GM12878 (cell line): ENCODE data around the gene RASIP1. TPM values are rescaled to one million over a fixed set of nuclear protein-coding genes. Genes with fewer than 3 reads are reported as not detected.

Experiments
- ATAC-seq: fragments of 200-7000 bp; cut with Tn5 transposase; 3 replicates; pipeline ENCODE4 v1.9.1; 2020; ENCODE audit warnings: mild to moderate bottlenecking, moderate library complexity
- BruUV-seq: library from RNA; stranded (reverse); fragments of 400-500 nt; replicated peaks from 2 replicates; lab custom pipeline; 2021; lab: Mats Ljungman, UMichigan
- CTCF ChIA-PET: fragments of 300-600 bp; sonication (Branson Sonifier 250); formaldehyde crosslinking; extraction: SDS; loops from one replicate; lab custom pipeline; 2021; ENCODE audit warnings: inconsistent platforms; lab: Yijun Ruan, JAX
- POLR2A ChIA-PET: fragments of 350-600 bp; formaldehyde crosslinking; extraction: SDS; loops from one replicate; lab custom pipeline; 2021; ENCODE audit warnings: inconsistent platforms; lab: Charles Lee
- RAD21 ChIA-PET: fragments of 300-600 bp; sonication (Branson Sonifier 250); formaldehyde crosslinking; loops from one replicate; lab custom pipeline; 2023; ENCODE audit warnings: antibody characterized with exemption; ENCODE audit not compliant: unreplicated experiment; lab: Charles Lee
- SMC1A ChIA-PET: fragments of 300-600 bp; sonication (Branson Sonifier 250); formaldehyde crosslinking; loops from one replicate; lab custom pipeline; 2023; ENCODE audit not compliant: unreplicated experiment, uncharacterized antibody; lab: Charles Lee
- DNase-seq: peaks from one replicate; pipeline ENCODE4 v3.0.0-alpha.2; 2011; ENCODE audit warnings: low read depth, low spot score
- FAIRE-seq: peaks from 3 replicates; lab custom pipeline; 2011; peaks lifted over from hg19 to GRCh38; lab: Jason Lieb, UNC
- H2AFZ ChIP-seq: 2 replicates; pipeline ENCODE4 v1.6.0; 2011; ENCODE audit warnings: low read depth, low read length, control low read depth; ENCODE audit not compliant: control insufficient read depth
- H3K27ac ChIP-seq: 2 replicates; pipeline ENCODE4 v1.5.1; 2011; ENCODE audit warnings: control low read depth; ENCODE audit not compliant: control insufficient read depth, insufficient read depth
- H3K27me3 ChIP-seq, 2 experiments: replicated peaks in 1 of 2; 2 replicates each; pipeline versions ENCODE4 v1.6.0 to v1.6.1; 2011; ENCODE audit warnings: low read length in 1 of 2; ENCODE audit not compliant: control insufficient read depth in 2 of 2, insufficient read depth in 2 of 2
- H3K36me3 ChIP-seq, 2 experiments: 2 replicates each; pipeline ENCODE4 v1.5.1; 2011; ENCODE audit warnings: low read length in 1 of 2; ENCODE audit not compliant: control insufficient read depth in 2 of 2, insufficient read depth in 2 of 2
- H3K4me1 ChIP-seq: 2 replicates; pipeline ENCODE4 v1.6.1; 2011; ENCODE audit warnings: mild to moderate bottlenecking, low read length, moderate library complexity, mixed read lengths; ENCODE audit not compliant: control insufficient read depth, insufficient read depth
- H3K4me2 ChIP-seq: 2 replicates; pipeline ENCODE4 v1.6.0; 2011; ENCODE audit warnings: control low read depth; ENCODE audit not compliant: control insufficient read depth, insufficient read depth
- H3K4me3 ChIP-seq: fragments of 200-600 bp; sonication (generic); 2 replicates; pipeline ENCODE4 v1.5.1; 2016
- H3K79me2 ChIP-seq: 2 replicates; pipeline ENCODE4 v1.6.0; 2011; ENCODE audit warnings: low read length; ENCODE audit not compliant: control insufficient read depth, insufficient read depth
- H3K9ac ChIP-seq: 2 replicates; pipeline ENCODE4 v1.8.0; 2011; ENCODE audit warnings: low read length, control low read depth, mixed read lengths; ENCODE audit not compliant: control insufficient read depth, insufficient read depth
- H3K9me3 ChIP-seq: replicated peaks from 3 replicates; pipeline ENCODE4 v1.5.1; 2011; ENCODE audit warnings: mild to moderate bottlenecking, low read length; ENCODE audit not compliant: control insufficient read depth, insufficient read depth
- H4K20me1 ChIP-seq: 2 replicates; pipeline ENCODE4 v1.6.0; 2011; ENCODE audit not compliant: control insufficient read depth, insufficient read depth
- ETV6 ChIP-seq, 2 experiments: fragments of 450-650 bp in 1 of 2; IDR thresholded peaks in 1 of 2; conservative IDR thresholded peaks in 1 of 2; 2 replicates each; pipeline ENCODE4 v1.6.1; 2014; ENCODE audit warnings: antibody characterized with exemption in 1 of 2, borderline replicate concordance in 1 of 2, low read depth in 1 of 2, mild to moderate bottlenecking in 1 of 2, moderate library complexity in 1 of 2
- IRF5 ChIP-seq: fragments of 450-650 bp; IDR thresholded peaks from 2 replicates; pipeline ENCODE4 v1.6.1; 2017; ENCODE audit warnings: borderline replicate concordance
- JUNB ChIP-seq: IDR thresholded peaks from 2 replicates; pipeline ENCODE4 v1.6.1; 2016; ENCODE audit warnings: antibody characterized with exemption, mild to moderate bottlenecking
- NR2C2 ChIP-seq: IDR thresholded peaks from 2 replicates; pipeline ENCODE4 v1.6.1; 2011; ENCODE audit warnings: borderline replicate concordance, low read depth; ENCODE audit not compliant: control insufficient read depth, insufficient read length
- NRF1 ChIP-seq: conservative IDR thresholded peaks from 2 replicates; pipeline ENCODE4 v1.6.1; 2011; ENCODE audit warnings: mild to moderate bottlenecking, low read depth, low read length, improper control_type of control experiment
- SKIL ChIP-seq: fragments of 450-650 bp; IDR thresholded peaks from 2 replicates; pipeline ENCODE4 v1.6.1; 2017; ENCODE audit warnings: mild to moderate bottlenecking, low read depth, inconsistent platforms; ENCODE audit not compliant: poor library complexity, severe bottlenecking
- ZBTB40 ChIP-seq: fragments of 450-650 bp; IDR thresholded peaks from 2 replicates; pipeline ENCODE4 v1.6.1; 2016; ENCODE audit warnings: mild to moderate bottlenecking, moderate library complexity, borderline replicate concordance
- WGBS: methylation state at CpG from one replicate; pipeline ENCODE4 v1.1.6; 2016; ENCODE audit warnings: low lambda C conversion rate; ENCODE audit not compliant: insufficient replicate concordance, insufficient coverage; ENCODE audit errors: missing lambda C conversion rate; 5-methylcytosine and 5-hydroxymethylcytosine counted together
- in situ Hi-C: fragments of 300-500 bp; cut with MboI; formaldehyde crosslinking; loops from 9 replicates; pipeline ENCODE4 v1.14.3; 2018; ENCODE audit warnings: mixed read lengths
- intact Hi-C: fragments of 100-400 bp; cut with micrococcal nuclease; formaldehyde crosslinking; loops from one replicate; pipeline ENCODE4 v1.14.2; 2022; ENCODE audit not compliant: unreplicated experiment
- polyA plus RNA-seq, 11 experiments: library from polyadenylated mRNA; depleted of rRNA in 4 of 11; unstranded in 6 of 11; stranded (reverse) in 5 of 11; fragments of >200 nt; fragmentation: Nextera tagmentation in 4 of 11; fragmentation: Illumina TruSeq in 1 of 11; extraction: Ambion mirVana in 4 of 11; extraction: Trizol in 1 of 11; gene quantifications; 1 replicate in 1 of 11; 2 replicates in 10 of 11; pipeline versions ENCODE4 v1.2.1 to v1.2.3, GENCODE V29; 2011 to 2016; ENCODE audit warnings: inconsistent platforms in 2 of 11, missing spikeins in 2 of 11, low read depth in 1 of 11
- total RNA-seq, 4 experiments: library from RNA; depleted of rRNA in 3 of 4; stranded (reverse); fragments of >200 nt in 3 of 4; fragmentation: Illumina TruSeq in 1 of 4; extraction: Trizol in 1 of 4; gene quantifications; 2 replicates each; pipeline versions ENCODE4 v1.2.1 to v1.2.3, GENCODE V29; 2013 to 2021

The RASIP1 gene
- total and polyA plus RNA-seq, 10 of the 15 experiments (the other 5 are each of a cell fraction or from before 2014, with no cell fraction given): 0.08 TPM; not detected in 9

- Histone ChIP-seq H2AFZ (no peak overlapping the region), H3K9me3 (no peaks in the 10 kb centered on the region), H3K79me2 (no peaks in the 10 kb centered on the region), H3K27ac (no peak overlapping the region), H3K27me3 (peaks cover 0 to 2% of the 10 kb centered on the region in 2 experiments; a peak in 2 of 4 replicates), H3K36me3 (no peaks in the 10 kb centered on the region), H3K4me3 (no peak overlapping the region), H3K4me1 (peaks cover 3% of the 10 kb centered on the region; the same call in 1 of the 2 replicates), H3K4me2 (no peak overlapping the region), H3K9ac (no peak overlapping the region), H4K20me1 (no peaks in the 10 kb centered on the region)
- CTCF ChIA-PET: interaction anchor here (0.7 to 3.1 kb wide), 7 partner anchors 13 to 166 kb away, joined by 3 to 20 read pairs (median 4); no protein-coding TSS in a partner anchor
- SMC1A ChIA-PET: interaction anchor here (0.7 to 1.3 kb wide), 2 partner anchors 106 to 343 kb away, joined by 3 read pairs; no protein-coding TSS in a partner anchor
- intact Hi-C loops (no loop called here), in situ Hi-C loops (no loop called here)
- FAIRE-seq (no peak), ATAC-seq (no peak), DNase-seq (no peak)
- 35% methylated on average over 17 of the region's 17 CpGs for WGBS
- TF ChIP-seq ETV6 (conservative IDR thresholded peaks at IDR 0.05 in 1 of 2, IDR thresholded peaks at IDR 0.05 in 1 of 2; ENCODE audit: borderline replicate concordance in 1 of 2, low read depth in 1 of 2) (no peak), IRF5 (no peak), SKIL (no peak), NR2C2 (no peak), JUNB (no peak), NRF1 (no peak), ZBTB40 (no peak)
- POLR2A ChIA-PET: no interaction called here
- RAD21 ChIA-PET: interaction anchor here (1.4 to 1.5 kb wide), 2 partner anchors 14 to 294 kb away, joined by 3 read pairs; no protein-coding TSS in a partner anchor
- BruUV-seq: no TSS peak
Observed at GRCh38 chr19:48676487-48676886, 63.9 kb downstream of the RASIP1 start.
